NCI-H2196 treated with DMSO at 0.1 percent for 48 hours (cell line): ENCODE measurements around the gene ECSCR.
A peak's percentile ranks its signal among the peaks of the same experiment; 100 is the strongest.
"Not testable (repeated sequence)": the region's sequence is repeated elsewhere in the genome, so short reads cannot be mapped to it uniquely, and the experiment has no call there.

Experiments
- DNase-seq: peaks from one replicate; lab custom pipeline; 2025; ENCODE audit not compliant: unreplicated experiment; lab: John Stamatoyannopoulos, UW

ECSCR gene, protein sequence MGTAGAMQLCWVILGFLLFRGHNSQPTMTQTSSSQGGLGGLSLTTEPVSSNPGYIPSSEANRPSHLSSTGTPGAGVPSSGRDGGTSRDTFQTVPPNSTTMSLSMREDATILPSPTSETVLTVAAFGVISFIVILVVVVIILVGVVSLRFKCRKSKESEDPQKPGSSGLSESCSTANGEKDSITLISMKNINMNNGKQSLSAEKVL

DNA sequence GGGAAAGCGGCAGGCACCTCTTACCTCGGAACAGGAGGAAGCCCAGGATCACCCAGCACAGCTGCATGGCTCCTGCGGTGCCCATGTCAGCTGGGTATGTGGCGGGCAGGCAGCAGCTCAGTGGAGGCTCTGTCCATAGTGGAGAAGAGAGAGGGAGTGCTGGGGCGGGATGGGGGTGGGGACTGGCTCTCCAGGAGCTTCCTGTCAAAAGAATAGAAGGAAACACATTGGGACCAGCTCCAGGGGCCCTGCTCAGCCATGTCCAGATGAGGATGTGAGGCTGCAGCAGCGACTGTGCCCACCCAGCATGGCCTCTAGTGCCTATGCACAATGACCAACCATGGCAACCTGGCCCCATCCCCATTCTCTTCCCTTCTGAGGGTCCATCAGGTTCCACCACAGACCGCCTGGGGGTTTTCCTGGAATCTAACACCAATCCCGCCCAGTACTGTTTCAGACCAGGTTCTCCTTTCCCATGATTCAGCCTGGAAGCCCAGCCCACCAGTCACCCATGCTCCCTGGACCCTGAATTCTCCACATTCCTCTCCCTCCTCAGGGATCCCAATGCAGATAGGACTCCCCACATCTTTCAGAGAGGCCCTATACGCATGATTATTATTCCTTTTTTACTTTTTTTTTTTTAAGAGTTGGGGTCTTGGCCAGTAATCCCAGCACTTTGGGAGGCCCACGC, at the start of gene ECSCR:
Gene ECSCR (minus strand): TSS at position 158 of the 691 bp plus-strand sequence. CDS start 73 bp downstream, at position 85.
- DNase-seq = no peak

DNA sequence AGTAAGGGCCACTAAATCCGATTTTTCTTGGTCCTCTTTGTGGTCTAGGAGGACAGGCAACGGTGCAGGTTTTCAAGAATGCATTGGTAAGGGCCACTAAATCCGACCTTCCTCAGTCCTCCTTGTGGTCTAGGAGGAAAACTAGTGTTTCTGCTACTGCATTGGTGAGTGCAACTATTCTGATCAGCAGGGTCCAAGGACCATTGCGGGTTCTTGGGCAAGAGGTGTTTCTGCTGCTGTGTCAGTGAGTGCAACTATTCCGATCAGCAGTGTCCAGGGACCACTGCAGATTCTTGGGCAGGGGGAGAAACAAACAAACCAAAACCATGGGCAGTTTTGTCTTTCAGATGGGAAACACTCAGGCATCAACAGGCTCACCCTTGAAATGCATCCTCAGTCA, 42.2 kb upstream of the ECSCR start:
- DNase-seq = not testable (repeated sequence)

DNA sequence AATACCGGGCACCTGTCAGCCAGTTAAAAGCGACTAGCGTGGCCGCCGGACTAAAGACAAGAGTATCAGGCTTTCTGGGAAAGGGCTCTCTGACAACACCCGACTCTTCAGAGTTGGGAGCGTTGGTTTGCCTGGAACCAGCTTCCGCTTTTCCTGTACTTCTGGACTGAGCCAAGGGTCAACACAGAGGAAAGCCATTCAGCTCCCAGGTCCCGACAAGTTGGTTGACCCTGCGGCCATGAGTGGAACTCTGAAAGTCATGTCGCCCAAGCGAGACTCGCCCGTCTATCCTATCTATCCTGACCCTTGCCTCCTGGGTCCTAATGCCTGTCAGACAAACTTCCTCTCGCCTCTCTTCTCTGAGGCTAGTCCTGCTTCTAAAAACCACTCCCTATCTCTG, 41.3 kb upstream of the ECSCR start:
- DNase-seq = not testable (repeated sequence)

DNA sequence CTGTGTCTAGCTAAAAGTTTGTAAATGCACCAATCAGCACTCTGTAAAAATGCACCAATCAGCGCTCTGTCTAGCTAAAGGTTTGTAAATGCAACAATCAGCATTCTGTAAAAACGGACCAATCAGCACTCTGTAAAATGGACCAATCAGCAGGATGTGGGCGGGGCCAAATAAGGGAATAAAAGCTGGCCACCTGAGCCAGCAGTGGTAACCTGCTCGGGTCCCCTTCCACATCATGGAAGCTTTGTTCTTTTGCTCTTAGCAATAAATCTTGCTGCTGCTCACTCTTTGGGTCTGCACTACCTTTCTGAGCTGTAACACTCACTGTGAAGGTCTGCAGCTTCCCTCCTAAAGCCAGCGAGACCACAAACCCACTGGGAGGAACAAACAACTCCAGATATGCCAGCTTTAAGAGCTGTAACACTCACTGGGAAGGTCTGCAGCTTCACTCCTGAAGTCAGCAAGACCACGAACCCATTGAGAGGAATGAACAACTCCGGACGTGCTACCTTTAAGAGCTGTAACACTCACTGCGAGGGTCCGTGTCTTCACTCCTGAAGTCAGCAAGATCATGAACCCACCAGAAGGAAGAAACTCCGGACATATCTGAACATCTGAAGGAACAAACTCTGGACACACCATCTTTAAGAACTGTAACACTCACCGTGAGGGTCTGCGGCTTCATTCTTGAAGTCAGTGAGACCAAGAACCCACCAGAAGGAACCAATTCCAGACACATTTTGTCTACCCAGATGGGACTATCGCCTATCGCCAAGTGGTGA, 40.7 kb upstream of the ECSCR start:
- DNase-seq = not testable (repeated sequence)

DNA sequence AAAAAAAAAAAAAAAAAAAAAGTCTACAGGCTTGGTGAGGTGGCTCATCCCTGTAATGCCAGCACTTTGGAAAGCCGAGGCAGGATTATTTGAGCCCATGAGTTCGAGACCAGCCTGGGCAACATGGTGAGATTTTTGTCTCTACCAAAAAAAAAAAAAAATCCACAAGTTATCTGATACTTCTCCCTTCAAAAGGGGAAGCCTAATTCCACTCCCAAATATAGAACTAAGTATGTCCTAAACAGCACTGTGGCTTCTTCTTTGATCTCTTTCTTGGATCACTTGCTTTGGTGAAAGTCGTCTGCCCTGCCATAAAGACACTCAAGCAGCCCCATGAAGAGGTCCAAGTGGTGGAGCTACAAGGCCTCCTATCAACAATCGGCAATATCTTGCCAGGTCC, 38.8 kb upstream of the ECSCR start:
- no peak for DNase-seq

DNA sequence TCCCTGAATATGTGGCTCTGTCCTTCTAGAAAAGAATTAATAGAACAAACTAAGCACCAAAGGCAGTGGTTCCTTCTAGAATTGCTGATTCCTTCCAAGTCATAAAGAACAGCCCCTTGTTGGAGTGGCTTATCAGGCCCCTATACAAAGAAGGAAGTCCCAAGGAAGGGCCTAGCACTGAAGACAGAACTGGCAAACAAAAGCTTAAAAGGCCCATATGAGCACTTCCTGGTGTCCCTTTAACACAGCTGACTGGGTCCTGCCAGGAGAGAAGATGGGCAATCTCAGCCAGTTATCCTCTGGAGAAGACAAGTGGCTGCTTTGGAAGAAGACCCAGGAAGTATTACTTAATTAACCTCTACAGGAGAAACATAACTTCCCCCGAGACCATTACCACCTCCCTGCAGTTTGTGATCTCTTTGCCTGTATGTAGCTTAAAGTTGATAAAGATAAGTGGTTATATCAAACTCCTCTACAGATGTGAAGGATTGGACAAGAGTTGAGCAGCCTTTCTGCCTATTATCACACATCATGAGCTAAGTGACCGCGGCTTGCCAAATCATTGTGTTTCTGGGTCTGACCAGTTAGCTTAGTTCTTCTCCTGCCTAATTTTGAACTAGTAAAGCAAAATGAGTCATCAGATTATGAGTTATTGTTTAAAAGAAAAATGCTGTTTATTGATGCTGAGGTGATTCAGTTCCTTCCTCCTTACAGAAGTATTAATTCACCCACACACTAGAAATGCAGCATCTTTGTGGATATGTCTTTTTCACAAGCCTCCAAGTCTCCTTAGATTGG, 33.3 kb upstream of the ECSCR start:
- no peak for DNase-seq

DNA sequence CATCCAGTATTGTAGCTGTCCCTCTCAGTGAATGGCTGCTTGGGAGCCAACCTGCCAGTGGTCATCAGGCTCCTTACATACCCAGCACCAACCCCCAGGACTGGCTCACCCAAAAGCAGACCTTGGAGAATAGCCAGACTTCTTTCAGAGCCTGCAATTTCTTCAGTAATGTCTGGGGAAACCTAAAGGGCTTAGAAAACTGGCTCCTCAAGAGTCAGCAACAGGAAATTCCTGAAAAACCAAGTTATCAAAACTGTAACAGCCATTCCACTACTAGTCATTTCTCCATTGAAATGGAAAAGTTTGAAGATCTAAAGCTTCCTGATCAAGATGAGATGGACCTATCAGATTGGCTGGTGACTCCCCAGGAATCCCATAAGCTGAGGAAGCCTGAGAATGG, 32.3 kb upstream of the ECSCR start:
- DNase-seq = no peak

DNA sequence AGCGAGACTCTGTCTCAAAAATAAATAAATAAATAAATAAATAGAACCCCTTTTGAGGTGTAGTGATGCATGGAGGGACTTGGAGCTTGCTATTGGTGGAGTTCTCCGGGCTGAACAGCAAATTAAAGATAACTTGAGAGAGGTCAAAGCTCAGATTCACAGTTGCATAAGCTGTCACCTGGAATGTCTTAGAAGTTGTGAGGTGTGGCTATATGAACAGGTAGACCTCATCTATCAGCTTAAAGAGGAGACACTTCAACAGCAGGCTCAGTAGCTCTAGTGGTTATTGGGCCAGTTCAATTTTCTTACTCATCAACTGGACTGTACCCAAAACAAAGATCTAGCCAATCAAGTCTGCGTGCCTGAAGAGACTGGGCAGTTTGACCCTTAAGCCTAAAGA, 31.7 kb upstream of the ECSCR start:
- DNase-seq = no peak

DNA sequence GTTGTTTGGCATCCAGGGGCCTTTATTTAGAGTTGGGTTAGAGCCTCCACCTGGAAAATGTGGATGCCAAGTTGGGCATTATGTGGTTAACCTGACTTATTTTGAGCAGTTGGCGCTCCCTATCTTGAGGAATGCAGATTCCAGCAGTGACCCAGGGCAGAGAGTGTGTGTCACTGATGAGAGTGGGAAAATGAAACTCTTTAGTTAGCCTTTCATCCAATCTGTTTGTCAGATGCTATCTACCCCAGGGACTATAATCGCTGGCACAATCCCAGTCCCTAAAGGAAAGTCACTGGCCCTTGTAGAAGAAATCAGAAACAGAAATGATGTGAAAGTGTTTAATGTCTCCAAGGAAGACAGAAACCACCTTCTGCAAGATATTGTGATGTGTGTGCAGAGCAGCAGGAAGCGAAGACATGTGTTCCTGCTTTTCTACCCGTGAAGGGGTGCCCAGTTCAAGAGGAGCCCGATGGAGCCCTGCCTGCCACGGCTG, 30.2 kb upstream of the ECSCR start:
- no peak for DNase-seq

DNA sequence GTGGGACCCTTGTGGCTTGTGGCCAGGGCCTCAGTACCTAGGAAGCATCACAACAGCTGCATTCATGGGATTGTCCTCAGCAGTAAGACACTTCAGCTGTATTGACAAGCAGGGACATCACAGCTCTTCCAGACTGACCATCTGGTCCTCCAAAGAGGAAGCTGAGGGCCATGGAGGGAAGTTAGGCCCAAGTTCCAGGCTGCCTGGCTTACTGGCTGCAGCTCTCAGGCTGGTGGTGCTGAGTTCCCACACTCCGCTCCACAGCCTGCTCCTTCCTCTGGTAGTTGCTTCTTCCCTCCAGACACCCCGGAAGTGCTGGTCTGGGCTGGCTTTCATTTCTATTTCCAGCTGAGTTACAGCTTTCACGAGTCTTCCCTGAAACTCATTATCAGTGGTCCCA, 25.7 kb upstream of the ECSCR start:
- no peak for DNase-seq

DNA sequence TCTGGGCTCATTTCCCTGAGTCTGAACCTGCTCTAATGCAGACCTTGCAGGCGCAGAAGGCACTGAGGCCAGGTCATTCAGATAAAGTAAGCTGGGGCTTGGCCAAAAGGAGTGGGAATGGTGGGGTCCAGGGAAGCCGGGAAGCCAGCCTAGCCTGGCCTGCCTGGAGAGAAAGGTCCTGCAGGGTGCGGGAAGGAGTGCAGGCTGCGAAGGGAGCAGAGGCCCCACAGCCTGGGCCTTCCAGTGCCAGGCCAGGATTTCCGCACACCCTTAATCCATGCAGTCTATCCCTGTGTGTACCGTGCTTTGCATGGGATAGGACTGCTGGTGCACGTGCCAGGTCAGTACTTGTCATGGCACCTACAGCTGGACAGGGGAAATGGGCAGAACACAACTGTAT, 23.7 kb upstream of the ECSCR start:
- no peak for DNase-seq

DNA sequence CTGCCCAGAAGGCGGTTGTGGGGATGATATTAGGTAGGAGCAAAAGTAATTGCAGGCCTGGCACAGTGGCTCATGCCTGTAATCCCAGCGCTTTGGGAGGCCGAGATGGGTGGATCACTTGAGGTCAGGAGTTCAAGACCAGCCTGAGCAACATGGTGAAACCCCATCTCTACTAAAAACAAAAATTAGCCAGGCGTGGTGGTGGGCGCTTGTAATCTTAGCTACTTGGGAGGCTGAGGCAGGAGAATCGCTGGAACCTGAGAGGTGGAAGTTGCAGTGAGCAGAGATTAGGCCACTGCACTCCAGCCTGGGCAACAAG, 20.3 kb upstream of the ECSCR start:
- not testable (repeated sequence) for DNase-seq

DNA sequence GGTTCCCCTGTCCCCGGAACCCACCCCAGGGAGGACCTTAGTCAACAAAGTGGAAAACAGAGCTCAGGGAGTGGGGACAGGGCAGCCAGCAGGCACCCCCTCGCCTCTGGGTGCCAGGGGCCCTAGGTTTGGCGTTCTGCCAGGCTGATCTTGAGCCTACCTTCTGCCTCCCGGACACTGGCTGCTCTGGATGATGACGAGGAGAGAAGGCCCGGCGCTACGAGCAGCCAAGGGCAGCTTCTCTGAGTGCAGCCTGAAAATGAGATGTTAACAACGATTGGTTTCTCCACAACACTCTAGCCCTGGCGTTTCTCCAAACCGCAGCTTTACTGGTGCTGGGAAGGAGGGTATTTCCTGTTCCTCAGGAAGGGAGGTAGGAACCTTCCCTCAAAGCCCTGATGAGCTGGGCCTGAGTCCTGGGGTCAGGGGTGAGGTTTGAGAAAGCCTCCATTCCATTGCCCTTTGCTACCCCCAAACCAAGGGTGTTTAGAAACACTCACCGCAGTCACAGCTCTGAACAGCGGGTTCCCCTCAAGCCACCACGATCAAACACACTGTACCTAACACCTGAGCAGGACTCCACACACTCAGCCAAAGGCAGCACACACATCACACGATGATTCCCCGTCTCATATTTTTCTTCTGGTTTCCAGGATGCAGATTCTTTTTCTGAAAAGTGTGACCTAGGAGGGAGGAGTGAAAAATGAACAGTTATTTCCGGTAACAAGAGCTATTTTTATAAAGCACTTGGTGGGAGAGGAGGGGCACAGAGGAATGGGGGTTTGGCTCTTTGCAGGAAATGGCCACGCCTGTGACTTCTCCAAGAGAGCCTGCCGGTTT, 19.7 kb upstream of the ECSCR start, which contains the start of gene STING1:
Gene STING1 (minus strand): TSS at position 709 of the 840 bp plus-strand sequence. CDS start 1,054 bp downstream, outside the sequence.
- DNase-seq = peak; percentile 88

DNA sequence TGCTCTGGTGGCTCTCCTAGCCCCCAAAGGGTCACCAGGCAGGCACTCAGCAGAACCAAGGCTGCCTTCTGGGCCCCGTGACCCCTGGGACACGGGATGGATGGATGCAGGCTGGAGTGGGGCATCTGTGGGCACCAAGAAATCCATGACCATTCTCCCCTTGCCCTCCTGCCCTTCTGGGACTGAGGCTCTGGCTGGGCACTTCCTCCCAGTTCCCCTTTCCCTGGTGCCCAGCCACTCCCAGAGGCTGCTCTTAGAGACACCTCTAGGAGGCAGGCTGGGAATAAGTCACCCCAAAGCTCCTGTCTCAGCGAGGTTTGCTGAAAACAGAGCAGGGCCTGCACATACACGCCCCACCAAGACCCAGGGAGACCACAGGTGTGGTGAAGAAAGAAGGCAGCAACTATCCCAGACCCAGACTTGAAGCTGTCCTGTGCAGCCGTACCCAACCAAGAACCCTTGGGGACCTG, 19.1 kb upstream of the ECSCR start:
- DNase-seq = no peak

DNA sequence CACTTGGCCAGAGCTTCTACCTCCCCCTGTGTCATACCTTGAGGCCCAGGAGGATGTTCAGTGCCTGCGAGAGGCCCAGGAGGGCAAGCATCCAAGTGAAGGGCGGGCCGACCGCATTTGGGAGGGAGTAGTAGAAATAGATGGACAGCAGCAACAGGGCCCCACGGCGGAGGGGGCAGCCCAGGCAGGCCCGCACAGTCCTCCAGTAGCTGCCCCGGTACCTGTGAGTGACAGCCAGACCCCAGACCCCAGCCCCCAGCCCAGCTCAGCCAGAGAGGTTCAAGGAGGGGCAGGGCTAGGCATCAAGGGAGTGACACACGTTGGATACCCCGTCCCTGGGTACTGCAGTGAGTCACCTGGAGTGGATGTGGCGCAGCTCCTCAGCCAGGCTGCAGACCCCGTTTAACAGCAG, 18.6 kb upstream of the ECSCR start:
- no peak for DNase-seq

DNA sequence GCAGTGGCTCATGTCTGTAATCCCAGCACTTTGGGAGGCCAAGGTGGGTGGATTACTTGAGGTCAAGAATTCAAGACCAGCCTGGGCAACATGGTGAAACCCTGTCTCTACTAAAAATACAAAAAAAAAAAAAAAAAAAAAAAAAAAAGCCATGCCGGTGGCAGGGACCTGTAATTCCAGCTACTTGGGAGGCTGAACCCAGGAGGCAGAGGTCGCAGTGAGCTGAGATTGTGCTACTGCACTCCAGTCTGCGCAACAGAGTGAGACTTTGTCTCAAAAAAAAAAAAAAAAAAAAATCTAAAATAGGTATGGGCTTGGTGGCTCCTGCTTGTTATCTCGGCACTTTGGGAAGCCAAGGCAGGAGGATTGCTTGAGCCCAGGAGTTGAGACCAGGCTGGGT, 17.2 kb upstream of the ECSCR start:
- DNase-seq = not testable (repeated sequence)

DNA sequence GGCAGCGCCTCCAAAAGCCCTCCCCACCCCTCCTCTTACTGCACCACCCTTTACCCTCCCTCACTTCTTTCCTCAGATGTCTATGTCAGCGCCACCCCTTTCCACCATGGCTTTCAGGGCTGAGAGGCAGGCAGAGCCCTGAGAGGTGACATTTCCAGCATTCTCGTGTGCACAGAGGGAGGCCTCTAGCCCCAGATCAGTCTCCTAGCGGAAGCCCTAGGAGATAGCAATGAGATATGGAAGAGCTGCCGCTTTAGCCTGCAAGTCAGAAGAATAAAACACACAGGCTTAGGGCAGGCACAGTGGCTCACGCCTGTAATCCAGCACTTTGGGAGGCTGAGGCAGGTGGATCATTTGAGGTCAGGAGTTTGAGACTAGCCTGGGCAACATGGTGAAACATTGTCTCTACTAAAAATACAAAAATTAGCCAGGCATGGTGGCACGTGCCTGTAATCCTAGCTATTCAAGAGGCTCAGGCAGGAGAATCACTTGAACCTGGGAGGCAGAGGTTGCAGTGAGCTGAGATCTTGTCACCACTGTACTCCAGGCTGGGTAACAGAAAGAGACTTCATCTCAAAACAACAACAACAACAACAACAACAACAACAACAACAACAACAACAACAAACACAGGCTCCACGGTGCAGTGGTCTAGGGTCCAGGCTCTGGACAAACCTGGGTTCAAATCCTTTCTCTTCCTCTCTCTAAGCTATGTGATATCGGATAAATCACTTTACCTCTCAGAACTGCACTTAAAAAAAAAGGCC, 16.3 kb upstream of the ECSCR start:
- DNase-seq = not testable (repeated sequence)

DNA sequence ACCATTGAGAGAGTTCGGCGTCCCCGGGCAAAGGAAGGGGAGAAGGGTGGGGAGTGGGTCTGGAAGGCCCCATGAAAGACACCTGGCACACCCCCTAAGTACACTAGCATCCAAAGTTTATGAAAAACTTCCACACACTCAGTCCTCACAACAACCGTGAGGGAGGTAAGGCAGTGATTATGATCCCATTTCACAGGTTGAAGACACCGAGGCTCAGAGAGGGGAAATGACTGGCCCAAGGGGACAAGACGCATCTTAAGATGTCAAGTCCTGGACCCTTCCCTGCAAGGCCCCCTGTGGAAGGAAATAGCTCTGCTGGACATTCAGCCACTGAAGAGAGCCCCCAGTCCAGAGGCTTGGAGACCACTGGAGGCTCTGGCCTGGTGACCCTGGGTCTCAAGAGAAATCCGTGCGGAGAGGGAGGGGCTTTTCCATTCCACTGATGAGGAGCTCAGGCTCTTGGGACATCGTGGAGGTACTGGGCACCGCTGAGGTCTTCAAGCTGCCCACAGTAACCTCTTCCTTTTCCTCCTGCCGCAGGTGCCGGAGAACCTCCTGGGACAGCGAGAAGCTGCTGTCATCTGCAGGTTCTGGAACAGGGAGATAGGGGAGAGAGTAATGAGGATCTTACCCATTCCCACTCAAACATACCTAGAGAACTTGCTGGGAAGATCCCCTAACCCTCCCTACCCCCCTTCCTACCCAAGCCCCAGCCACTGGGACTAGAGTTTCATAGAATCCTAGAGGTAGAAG, 13.5 kb upstream of the ECSCR start:
- no peak for DNase-seq
